Measurements from ENCODE around the gene HP1BP3. TPM values are rescaled to one million over a fixed set of nuclear protein-coding genes. Genes with fewer than 3 reads are reported as not detected.
A peak's percentile ranks its signal among the peaks of the same experiment; 100 is the strongest.

HP1BP3 gene
- total RNA-seq, 1 experiment from 2014 or later: 207 TPM

GRCh38 chr1:20717452-20718342, 69.4 kb downstream of the HP1BP3 start, which contains the start of gene KIF17:
TSS of gene KIF17 (minus strand) at chr1:20718007. CDS start at chr1:20717706, 301 bp downstream.
- Histone ChIP-seq H3K9ac (ENCODE audit: low read length) (0 out of 2 replicates have a peak within 1 kb of the TSS, but pooled peaks have one; percentile 25), H3K9me2 (ENCODE audit: insufficient read depth) (no peaks in the 10 kb centered on the region), H3K27ac (ENCODE audit: low read depth, low read length) (peak within 1 kb of the TSS; percentile 8; the same call in 1 of the 2 replicates), H4K20me1 (ENCODE audit: insufficient read depth) (no peaks in the 10 kb centered on the region), H3K4me2 (ENCODE audit: low read length) (peak within 1 kb of the TSS; percentile 55), H2AFZ (ENCODE audit: low read depth, low read length, poor library complexity, severe bottlenecking) (no peak within 1 kb of the TSS), H3K4me1 (ENCODE audit: control insufficient read depth in 1 of 2, insufficient read depth in 2 of 2, low read length in 2 of 2) (peaks cover 2 to 10% of the 10 kb centered on the region in 2 experiments; a peak in 3 of 4 replicates), H3K9me3 (ENCODE audit: control insufficient read depth in 1 of 2, insufficient read depth in 1 of 2, low read depth in 1 of 2, low read length in 2 of 2) (no peaks in the 10 kb centered on the region), H3K27me3 (ENCODE audit: insufficient read depth, low read length) (no peaks in the 10 kb centered on the region), H3K36me3 (ENCODE audit: control insufficient read depth in 1 of 2, insufficient read depth in 2 of 2, low read length in 2 of 2) (no peaks in the 10 kb centered on the region), H3K79me2 (ENCODE audit: insufficient read depth, low read length) (no peaks in the 10 kb centered on the region), H3K4me3 (replicated peaks in 1 of 2; ENCODE audit: low read depth in 1 of 2, low read length in 2 of 2) (0 out of 4 replicates have a peak within 1 kb of the TSS, but pooled peaks of 1 of the 2 experiments have one; percentile 4)
- ATAC-seq (peak; percentile 86), DNase-seq (ENCODE audit: low read depth, low spot score) (no peak)
- intact Hi-C loops (cut with micrococcal nuclease): no loop called here
- ChIA-PET CTCF (no interaction called here), POLR2A (no interaction called here), RAD21 (ENCODE audit: low non-redundant PET in 1 of 2, low total read pairs in 2 of 2, uncharacterized antibody in 2 of 2, unreplicated experiment in 2 of 2) (no interaction called here)
- BruUV-seq (replicated peaks): no TSS peak
- TF ChIP-seq RAD21 (IDR thresholded peaks at IDR 0.05; ENCODE audit: low read depth) (no peak), ATF3 (IDR thresholded peaks at IDR 0.05) (no peak), ZFX (IDR thresholded peaks at IDR 0.05) (peak; percentile 17; the same call in 1 of the 2 replicates)

- Histone ChIP-seq H3K36me3 (ENCODE audit: control insufficient read depth in 1 of 2, insufficient read depth in 2 of 2, low read length in 2 of 2) (no peaks in the 10 kb centered on the region), H3K4me3 (replicated peaks in 1 of 2; ENCODE audit: low read depth in 1 of 2, low read length in 2 of 2) (no peak overlapping the region), H3K4me2 (ENCODE audit: low read length) (no peak overlapping the region), H3K79me2 (ENCODE audit: insufficient read depth, low read length) (no peaks in the 10 kb centered on the region), H2AFZ (ENCODE audit: low read depth, low read length, poor library complexity, severe bottlenecking) (no peak overlapping the region), H3K9ac (ENCODE audit: low read length) (no peak overlapping the region), H3K9me2 (ENCODE audit: insufficient read depth) (no peaks in the 10 kb centered on the region), H3K4me1 (ENCODE audit: control insufficient read depth in 1 of 2, insufficient read depth in 2 of 2, low read length in 2 of 2) (peaks cover 2 to 10% of the 10 kb centered on the region in 2 experiments; a peak in 3 of 4 replicates), H3K9me3 (ENCODE audit: control insufficient read depth in 1 of 2, insufficient read depth in 1 of 2, low read depth in 1 of 2, low read length in 2 of 2) (no peaks in the 10 kb centered on the region), H3K27me3 (ENCODE audit: insufficient read depth, low read length) (no peaks in the 10 kb centered on the region), H4K20me1 (ENCODE audit: insufficient read depth) (no peaks in the 10 kb centered on the region), H3K27ac (ENCODE audit: low read depth, low read length) (no peak overlapping the region)
- POLR2A ChIA-PET: no interaction called here
- no peak for ATAC-seq
- intact Hi-C loops (cut with micrococcal nuclease): no loop called here
- RAD21 ChIA-PET (ENCODE audit: low non-redundant PET in 1 of 2, low total read pairs in 2 of 2, uncharacterized antibody in 2 of 2, unreplicated experiment in 2 of 2): no interaction called here
- CTCF ChIA-PET: no interaction called here
- DNase-seq (ENCODE audit: low read depth, low spot score): no peak
- BruUV-seq (replicated peaks): no TSS peak
- no peak for TF ChIP-seq EGR1 (IDR thresholded peaks at IDR 0.05; ENCODE audit: low read depth)
- no peak for TF ChIP-seq JUND (IDR thresholded peaks at IDR 0.05)
- no peak for TF ChIP-seq SRF (IDR thresholded peaks at IDR 0.05; ENCODE audit: low read depth)
- no peak for TF ChIP-seq MAX (IDR thresholded peaks at IDR 0.05)
- no peak for TF ChIP-seq REST (IDR thresholded peaks at IDR 0.05; ENCODE audit: low read depth)
- no peak for TF ChIP-seq ZFX (IDR thresholded peaks at IDR 0.05)
- TF ChIP-seq EZH2 (IDR thresholded peaks at IDR 0.05): no peak
- TF ChIP-seq EZH2phosphoT487 (IDR thresholded peaks at IDR 0.05; ENCODE audit: borderline replicate concordance): no peak
- no peak for TF ChIP-seq ZBTB33 (IDR thresholded peaks at IDR 0.05; ENCODE audit: extremely low read depth, insufficient replicate concordance, low read length)
- no peak for TF ChIP-seq ELF1 (IDR thresholded peaks at IDR 0.05; ENCODE audit: borderline replicate concordance, low read depth)
- TF ChIP-seq SIN3A (IDR thresholded peaks at IDR 0.05; ENCODE audit: low read depth): no peak
Measured at GRCh38 chr1:20716232-20716631, 70.9 kb downstream of the HP1BP3 start.

Data from HCT116 (cell line).